ENCODE data around the gene PPP2R5C. TPM values are rescaled to one million over a fixed set of nuclear protein-coding genes. Genes with fewer than 3 reads are reported as not detected.

The PPP2R5C gene
- total RNA-seq, 6 donors from 2014 or later: 105 to 208 (median 133) TPM

DNA sequence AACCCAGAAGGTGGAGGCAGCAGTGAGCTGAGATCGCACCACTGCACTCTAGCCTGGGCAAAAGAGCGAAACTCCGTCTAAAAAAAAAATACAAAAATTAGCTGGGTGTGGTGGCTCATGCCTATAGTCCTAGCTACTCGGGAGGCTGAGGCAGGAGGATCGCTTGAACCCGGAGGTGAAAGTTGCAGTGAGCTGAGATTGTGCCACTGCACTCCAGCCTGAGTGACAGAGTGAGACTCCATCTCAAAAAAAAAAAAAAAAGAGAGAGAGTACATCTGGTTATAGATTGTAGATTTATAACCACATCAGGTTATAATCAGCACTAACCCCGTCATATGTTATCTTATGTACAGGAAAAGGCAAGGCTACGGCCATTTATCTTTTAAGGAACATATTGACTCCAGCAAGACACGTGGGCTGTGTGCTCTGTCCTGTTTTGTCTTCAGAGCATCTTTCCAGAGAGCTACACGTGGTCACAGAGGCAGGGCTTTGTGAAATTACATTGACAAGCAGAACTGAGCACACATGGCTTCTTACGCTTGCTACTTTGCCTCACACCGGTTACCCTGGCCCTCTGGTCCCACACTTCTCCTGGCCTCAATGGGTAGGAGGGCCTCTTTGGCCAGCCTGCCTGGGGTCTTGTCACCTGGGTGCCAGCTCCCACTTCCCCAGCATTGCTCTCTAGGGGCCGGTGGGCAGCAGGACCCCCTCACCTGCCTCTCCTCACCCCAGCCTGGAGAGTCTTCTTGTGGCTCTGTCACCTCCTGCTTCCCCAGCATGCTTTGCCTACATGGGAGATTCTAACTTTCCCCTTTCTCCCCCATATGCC is 196.1 kb downstream of the PPP2R5C start:
- no peak overlapping the region for H3K4me3 ChIP-seq

DNA sequence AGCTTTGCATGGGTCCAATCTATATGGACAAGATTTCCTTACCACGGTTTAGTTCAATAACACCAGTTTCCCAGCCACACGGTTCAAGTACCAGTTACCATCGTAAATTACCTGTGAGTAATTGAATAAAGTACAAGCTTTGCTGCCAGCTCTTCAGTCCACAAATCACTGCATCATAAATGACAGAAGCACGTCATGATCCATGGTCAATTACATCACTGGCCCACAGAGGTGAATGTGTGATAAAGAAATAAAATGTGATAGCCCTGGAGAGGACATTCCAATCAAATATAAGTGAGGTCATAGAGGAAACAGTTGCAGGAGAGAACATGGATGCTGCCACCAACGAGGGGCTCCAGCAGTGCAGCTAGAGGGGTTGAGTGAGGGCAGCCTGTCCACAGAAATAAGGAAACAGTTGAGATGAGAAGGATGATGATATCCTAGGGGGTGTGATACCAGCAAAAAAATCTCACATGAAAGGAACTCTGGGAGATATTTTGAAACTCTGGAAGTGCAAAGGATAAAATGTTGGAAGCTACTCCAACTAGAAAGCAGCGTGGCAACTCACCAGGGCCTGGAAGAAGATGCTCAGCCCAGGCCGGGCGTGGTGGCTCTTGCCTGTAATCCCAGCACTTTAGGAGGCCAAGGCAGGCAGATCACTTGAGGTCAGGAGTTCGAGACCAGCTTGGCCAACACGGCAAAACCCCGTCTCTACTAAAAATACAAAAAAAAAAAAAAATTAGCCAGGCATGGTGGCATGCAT is 197.1 kb downstream of the PPP2R5C start:
- ATAC-seq (ENCODE audit: low FRiP score in 2 of 2): no peak
- no peak overlapping the region for H3K4me3 ChIP-seq
- DNase-seq: no peak
- H3K36me3 ChIP-seq: no peaks in the 10 kb centered on the region
- H3K9me3 ChIP-seq: no peaks in the 10 kb centered on the region
- 81 to 87% methylated on average over 11 of the region's 11 CpGs for WGBS, 2 donors
- H3K27me3 ChIP-seq: no peaks in the 10 kb centered on the region
- peaks cover 2 to 14% (median 9%) of the 10 kb centered on the region in 4 donors for H3K4me1 ChIP-seq
- TF ChIP-seq POLR2A (IDR thresholded peaks at IDR 0.05): no peak
- TF ChIP-seq EP300 (IDR thresholded peaks at IDR 0.05): no peak
- TF ChIP-seq, protein P1, sequence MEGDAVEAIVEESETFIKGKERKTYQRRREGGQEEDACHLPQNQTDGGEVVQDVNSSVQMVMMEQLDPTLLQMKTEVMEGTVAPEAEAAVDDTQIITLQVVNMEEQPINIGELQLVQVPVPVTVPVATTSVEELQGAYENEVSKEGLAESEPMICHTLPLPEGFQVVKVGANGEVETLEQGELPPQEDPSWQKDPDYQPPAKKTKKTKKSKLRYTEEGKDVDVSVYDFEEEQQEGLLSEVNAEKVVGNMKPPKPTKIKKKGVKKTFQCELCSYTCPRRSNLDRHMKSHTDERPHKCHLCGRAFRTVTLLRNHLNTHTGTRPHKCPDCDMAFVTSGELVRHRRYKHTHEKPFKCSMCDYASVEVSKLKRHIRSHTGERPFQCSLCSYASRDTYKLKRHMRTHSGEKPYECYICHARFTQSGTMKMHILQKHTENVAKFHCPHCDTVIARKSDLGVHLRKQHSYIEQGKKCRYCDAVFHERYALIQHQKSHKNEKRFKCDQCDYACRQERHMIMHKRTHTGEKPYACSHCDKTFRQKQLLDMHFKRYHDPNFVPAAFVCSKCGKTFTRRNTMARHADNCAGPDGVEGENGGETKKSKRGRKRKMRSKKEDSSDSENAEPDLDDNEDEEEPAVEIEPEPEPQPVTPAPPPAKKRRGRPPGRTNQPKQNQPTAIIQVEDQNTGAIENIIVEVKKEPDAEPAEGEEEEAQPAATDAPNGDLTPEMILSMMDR (IDR thresholded peaks at IDR 0.05): no peak
- TF ChIP-seq POLR2AphosphoS5 (IDR thresholded peaks at IDR 0.05): no peak
- H3K27ac ChIP-seq: no peak overlapping the region

More for the DNA sequence above, 196.1 kb downstream of the PPP2R5C start:
- ATAC-seq (ENCODE audit: low FRiP score in 2 of 2): no peak
- no peak for DNase-seq
- Histone ChIP-seq H3K27me3 (no peaks in the 10 kb centered on the region), H3K9me3 (no peaks in the 10 kb centered on the region), H3K27ac (no peak overlapping the region), H3K4me1 (peaks cover 2 to 14% (median 6%) of the 10 kb centered on the region in 4 donors), H3K36me3 (no peaks in the 10 kb centered on the region)
- TF ChIP-seq POLR2AphosphoS5 (IDR thresholded peaks at IDR 0.05): no peak
- no peak for TF ChIP-seq POLR2A (IDR thresholded peaks at IDR 0.05)
- TF ChIP-seq, protein P1 (IDR thresholded peaks at IDR 0.05): no peak
- TF ChIP-seq EP300 (IDR thresholded peaks at IDR 0.05): no peak
- 87 to 90% methylated on average over 13 of the region's 13 CpGs for WGBS, 2 donors

DNA sequence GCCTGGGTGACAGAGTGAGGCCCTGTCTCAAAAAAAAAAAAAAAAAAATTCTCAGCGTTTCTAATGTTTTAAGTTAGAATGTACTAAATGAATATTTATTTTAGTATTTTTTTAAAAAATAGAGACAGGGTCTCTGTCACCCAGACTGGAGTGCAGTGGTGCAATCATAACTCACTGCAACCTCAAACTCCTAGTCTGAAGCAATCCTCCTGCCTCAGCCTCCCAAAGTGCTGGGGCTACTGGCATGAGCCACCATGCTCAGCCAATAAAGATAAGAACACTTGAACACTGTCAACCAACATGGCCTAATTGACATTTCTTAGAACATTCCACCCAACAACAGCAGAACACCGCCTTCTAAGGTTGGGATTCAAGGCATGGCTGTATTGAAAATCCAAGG is 197.8 kb downstream of the PPP2R5C start:
- no peak for TF ChIP-seq POLR2AphosphoS5 (IDR thresholded peaks at IDR 0.05)
- TF ChIP-seq POLR2A (IDR thresholded peaks at IDR 0.05): no peak
- TF ChIP-seq, protein P1 (IDR thresholded peaks at IDR 0.05): no peak
- no peak for TF ChIP-seq EP300 (IDR thresholded peaks at IDR 0.05)
- no peak for ATAC-seq (ENCODE audit: low FRiP score in 2 of 2)
- WGBS, 2 donors: 69 to 73% methylated on average over 1 to 2 of the region's 2 CpGs

DNA sequence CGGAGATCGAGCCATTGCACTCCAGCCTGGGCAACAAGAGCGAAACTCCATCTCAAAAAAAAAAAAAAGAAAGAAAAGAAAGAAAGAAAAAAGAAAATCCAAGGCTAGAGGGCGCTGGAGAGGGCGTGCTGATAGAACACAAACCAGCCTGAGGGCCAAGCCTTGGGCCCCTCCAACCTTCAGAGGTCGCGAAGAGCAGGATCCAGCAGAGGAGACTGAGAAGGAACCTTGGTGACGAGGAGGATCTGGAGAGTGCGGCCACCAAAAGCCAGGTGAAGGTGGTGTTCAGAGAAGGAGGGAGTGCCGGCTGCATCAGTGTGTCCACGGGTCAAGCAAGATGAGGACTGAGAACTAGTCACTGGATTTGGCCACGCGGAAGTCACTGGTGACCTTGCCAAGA is 198.7 kb downstream of the PPP2R5C start:
- TF ChIP-seq, protein P1 (IDR thresholded peaks at IDR 0.05): peak in 2 of 6 experiments; percentile 3 to 9
- TF ChIP-seq POLR2AphosphoS5 (IDR thresholded peaks at IDR 0.05): no peak
- ATAC-seq (ENCODE audit: low FRiP score in 2 of 2) (no peak), DNase-seq (no peak)
- Histone ChIP-seq H3K36me3 (no peaks in the 10 kb centered on the region), H3K27ac (no peak overlapping the region), H3K27me3 (no peaks in the 10 kb centered on the region), H3K4me1 (peaks cover 2 to 19% (median 14%) of the 10 kb centered on the region in 4 donors), H3K4me3 (no peak overlapping the region), H3K9me3 (no peaks in the 10 kb centered on the region)
- WGBS, 2 donors: 56 to 63% methylated on average over 13 of the region's 13 CpGs

More for the DNA sequence above, 197.8 kb downstream of the PPP2R5C start:
- Histone ChIP-seq H3K4me3 (no peak overlapping the region), H3K27ac (no peak overlapping the region), H3K9me3 (no peaks in the 10 kb centered on the region), H3K36me3 (no peaks in the 10 kb centered on the region), H3K27me3 (no peaks in the 10 kb centered on the region), H3K4me1 (peaks cover 2 to 19% (median 14%) of the 10 kb centered on the region in 4 donors)
- DNase-seq: no peak

Data from upper lobe of left lung (tissue), 6 donors.